K562 (cell line): Measurements from ENCODE around the gene COL1A1.

Experiments
- FOXP4 ChIP-seq: sonication (generic); formaldehyde crosslinking; IDR thresholded peaks from 2 replicates; pipeline ENCODE4 v1.8.0; 2022; ENCODE audit warnings: mild to moderate bottlenecking, missing genetic modification reagents, borderline replicate concordance
- POLR2AphosphoS5 ChIP-seq: IDR thresholded peaks from 2 replicates; pipeline ENCODE4 v1.6.1; 2011; ENCODE audit warnings: mild to moderate bottlenecking, low read depth, low read length, moderate library complexity; ENCODE audit not compliant: control insufficient read depth, insufficient read depth
- TF ChIP-seq, protein P1 (sequence below): sonication (generic); formaldehyde crosslinking; IDR thresholded peaks from 2 replicates; pipeline ENCODE4 v1.9.0; 2022; ENCODE audit warnings: mild to moderate bottlenecking, missing genetic modification reagents

DNA sequence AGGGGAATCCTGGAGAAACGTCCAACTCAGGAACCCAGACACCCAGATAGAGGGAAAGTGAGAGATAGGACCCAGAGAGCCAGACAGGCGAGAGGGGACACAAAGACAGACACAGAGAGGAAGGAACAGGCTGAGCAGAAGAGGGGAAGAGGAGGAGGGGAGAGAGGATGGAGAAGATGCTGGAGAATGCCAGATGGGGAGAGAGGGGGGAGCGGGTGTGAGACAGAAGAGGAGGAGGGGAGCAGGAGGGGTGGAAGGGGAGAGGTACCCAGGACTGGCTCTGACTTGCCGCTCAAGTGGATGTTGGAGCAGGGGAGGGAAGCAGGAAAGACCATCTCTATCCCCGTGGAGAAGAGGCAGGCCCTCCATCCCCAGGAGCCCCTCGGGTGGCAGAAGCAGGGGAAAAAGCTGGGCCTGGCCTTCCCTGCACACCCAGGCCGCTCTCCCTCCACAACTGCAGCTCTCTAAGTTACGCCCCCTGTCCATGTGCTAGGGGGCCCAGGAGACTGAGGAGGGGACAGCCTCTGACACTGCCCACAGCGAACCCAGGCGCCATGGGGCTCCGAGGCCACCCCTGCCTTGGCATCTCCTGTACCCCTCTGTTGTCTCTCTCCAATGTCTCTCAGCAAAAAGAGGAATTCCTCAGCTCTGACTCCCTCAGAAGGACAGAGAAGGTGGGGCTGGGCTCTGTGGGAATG, 55.8 kb downstream of the COL1A1 start:
- TF ChIP-seq, protein P1, sequence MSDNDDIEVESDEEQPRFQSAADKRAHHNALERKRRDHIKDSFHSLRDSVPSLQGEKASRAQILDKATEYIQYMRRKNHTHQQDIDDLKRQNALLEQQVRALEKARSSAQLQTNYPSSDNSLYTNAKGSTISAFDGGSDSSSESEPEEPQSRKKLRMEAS (CRISPR knock-in tag): no peak
- no peak for TF ChIP-seq FOXP4 (CRISPR knock-in tag)
- no peak for TF ChIP-seq POLR2AphosphoS5
